Omental fat pad (tissue), 4 donors: ENCODE measurements around the gene ANGPTL2. TPM values are rescaled to one million over a fixed set of nuclear protein-coding genes. Genes with fewer than 3 reads are reported as not detected.

ENCODE experiments used
- ATAC-seq: fragments of 150-250 bp; one replicate; pipeline ENCODE4 v1.9.1; 2016; ENCODE audit warnings: mild to moderate bottlenecking, moderate library complexity; ENCODE audit not compliant: low FRiP score
- DNase-seq: peaks from one replicate; pipeline ENCODE4 v3.0.0-alpha.2; 2019; ENCODE audit warnings: low spot score
- total RNA-seq, 4 donors: library from RNA; depleted of rRNA; stranded (reverse); fragments of >200 nt; gene quantifications; one replicate each; pipeline ENCODE4 v1.1.0, GENCODE V29; 2016
- TF ChIP-seq, protein P1 (sequence below), 3 donors: fragments of 450-650 bp; IDR thresholded peaks; one replicate each; pipeline ENCODE4 v1.5.1; 2016 to 2017; ENCODE audit warnings: antibody characterized with exemption in 3 of 3, mild to moderate bottlenecking in 3 of 3, moderate library complexity in 2 of 3

Gene ANGPTL2
- total RNA-seq, 4 donors from 2014 or later: 68.3 to 177 (median 112) TPM

GRCh38 chr9:127130661-127131538 lies 8.5 kb upstream of the ANGPTL2 start:
- peak; percentile 78 for ATAC-seq
- TF ChIP-seq, protein P1, sequence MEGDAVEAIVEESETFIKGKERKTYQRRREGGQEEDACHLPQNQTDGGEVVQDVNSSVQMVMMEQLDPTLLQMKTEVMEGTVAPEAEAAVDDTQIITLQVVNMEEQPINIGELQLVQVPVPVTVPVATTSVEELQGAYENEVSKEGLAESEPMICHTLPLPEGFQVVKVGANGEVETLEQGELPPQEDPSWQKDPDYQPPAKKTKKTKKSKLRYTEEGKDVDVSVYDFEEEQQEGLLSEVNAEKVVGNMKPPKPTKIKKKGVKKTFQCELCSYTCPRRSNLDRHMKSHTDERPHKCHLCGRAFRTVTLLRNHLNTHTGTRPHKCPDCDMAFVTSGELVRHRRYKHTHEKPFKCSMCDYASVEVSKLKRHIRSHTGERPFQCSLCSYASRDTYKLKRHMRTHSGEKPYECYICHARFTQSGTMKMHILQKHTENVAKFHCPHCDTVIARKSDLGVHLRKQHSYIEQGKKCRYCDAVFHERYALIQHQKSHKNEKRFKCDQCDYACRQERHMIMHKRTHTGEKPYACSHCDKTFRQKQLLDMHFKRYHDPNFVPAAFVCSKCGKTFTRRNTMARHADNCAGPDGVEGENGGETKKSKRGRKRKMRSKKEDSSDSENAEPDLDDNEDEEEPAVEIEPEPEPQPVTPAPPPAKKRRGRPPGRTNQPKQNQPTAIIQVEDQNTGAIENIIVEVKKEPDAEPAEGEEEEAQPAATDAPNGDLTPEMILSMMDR (IDR thresholded peaks at IDR 0.05): no peak
- DNase-seq: no peak

DNA sequence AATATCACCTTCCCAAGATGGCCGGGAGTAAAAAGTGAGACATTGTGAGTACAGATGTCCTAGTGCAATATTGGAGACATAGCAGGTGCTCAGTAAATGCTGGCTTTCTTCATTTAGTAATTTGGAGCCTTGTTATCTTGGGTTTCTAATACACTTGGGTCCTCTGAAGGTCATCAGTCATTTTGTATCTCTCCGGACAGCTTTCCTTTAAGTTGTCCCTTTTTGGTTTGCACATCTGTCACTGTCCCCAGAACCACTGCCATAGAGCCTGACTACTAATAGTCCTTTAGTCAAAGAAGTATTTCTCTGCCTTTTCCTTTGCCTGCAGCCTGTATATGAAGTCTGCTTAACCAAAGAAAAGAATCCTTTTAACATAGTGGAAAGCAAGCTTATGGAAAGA lies 7.8 kb upstream of the ANGPTL2 start:
- TF ChIP-seq, protein P1 (IDR thresholded peaks at IDR 0.05): no peak
- ATAC-seq: no peak
- no peak for DNase-seq

- no peak for DNase-seq
Observed at GRCh38 chr9:127129718-127130085, 7.3 kb upstream of the ANGPTL2 start.

GRCh38 chr9:127129073-127129717 lies 6.8 kb upstream of the ANGPTL2 start:
- ATAC-seq (no peak), DNase-seq (no peak)

More at GRCh38 chr9:127129718-127130085, 7.3 kb upstream of the ANGPTL2 start:
- TF ChIP-seq, protein P1 (IDR thresholded peaks at IDR 0.05): no peak
- ATAC-seq: no peak

DNA sequence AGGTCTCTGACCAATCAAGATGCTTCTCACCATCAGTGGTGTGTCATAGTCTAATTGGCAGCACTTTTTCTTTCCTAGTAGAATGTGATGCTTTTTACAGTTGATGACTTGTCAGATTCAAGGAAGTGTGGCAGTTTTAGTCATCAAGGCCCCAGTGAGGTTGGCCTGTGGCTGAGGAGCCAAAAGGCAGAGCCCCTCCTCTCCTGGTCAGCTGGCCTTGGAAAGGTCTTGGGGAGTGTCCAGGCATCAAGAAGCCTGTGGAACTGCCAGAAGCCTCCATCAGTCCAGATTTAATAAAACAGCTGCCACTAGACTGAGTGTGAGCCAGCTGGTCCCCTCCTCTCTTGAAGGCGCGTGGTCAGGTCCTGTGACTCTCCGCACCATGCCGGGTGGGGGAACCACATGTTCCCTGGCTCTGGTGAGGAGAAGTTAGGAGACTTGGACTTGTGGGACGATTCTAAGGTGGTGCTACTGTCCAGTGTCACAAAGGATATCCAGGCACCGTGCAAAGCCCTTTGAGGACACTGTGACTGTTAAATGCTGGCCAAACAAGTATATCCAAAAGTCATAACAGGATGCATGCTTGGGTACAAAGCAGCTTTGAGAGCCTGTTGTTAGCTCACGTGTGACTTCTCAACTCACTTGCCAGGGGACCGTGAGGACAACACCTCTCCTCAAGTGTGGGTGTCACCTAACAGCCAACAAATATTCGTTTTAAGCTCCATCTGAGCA lies 6.1 kb upstream of the ANGPTL2 start:
- no peak for DNase-seq
- TF ChIP-seq, protein P1 (IDR thresholded peaks at IDR 0.05): no peak
- ATAC-seq: no peak

More at GRCh38 chr9:127129073-127129717, 6.8 kb upstream of the ANGPTL2 start:
- TF ChIP-seq, protein P1 (IDR thresholded peaks at IDR 0.05): no peak

DNA sequence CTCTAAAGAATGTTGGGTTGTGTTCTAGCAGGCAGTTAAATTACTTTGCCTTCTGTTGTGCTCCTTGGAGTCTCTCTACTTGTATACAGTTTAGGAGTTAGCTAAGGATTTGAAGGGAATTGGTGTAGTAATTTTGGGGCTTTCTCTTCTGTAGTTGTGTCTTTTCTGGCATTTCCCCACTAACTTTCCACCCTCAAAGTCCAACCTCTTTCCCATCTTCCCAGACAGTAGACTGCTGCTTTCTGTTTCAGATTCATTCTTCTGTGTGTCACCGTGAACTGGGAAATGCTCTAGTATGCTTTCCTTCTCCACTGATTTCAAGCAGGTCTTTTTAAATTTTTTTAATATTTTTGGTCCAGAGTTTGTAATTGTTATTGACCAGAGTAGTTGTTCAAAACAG lies 4.5 kb upstream of the ANGPTL2 start:
- ATAC-seq (no peak), DNase-seq (no peak)
- TF ChIP-seq, protein P1 (IDR thresholded peaks at IDR 0.05): no peak
